ENCODE data around the gene WDR88.

DNA sequence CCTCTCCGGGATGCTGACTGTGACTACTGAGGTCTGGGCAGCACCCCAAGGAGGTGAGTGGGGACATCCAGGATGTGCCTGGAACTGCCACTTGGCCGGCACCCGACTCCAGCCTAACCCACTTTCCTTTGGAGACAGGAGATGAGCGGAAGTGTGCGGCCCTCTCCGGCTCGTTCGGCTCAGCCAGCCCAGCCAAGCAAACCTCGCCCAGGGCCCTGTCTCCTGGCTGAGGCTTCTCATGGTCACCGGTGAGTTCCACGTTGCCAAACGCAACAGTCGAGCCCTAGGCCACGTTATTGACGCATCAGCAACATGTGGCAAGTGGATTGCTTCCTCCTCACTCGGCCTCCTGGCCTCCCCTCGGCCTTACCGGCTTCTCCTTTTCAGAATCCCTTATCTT, 88.2 kb downstream of the WDR88 start:
- TF ChIP-seq, protein P1, sequence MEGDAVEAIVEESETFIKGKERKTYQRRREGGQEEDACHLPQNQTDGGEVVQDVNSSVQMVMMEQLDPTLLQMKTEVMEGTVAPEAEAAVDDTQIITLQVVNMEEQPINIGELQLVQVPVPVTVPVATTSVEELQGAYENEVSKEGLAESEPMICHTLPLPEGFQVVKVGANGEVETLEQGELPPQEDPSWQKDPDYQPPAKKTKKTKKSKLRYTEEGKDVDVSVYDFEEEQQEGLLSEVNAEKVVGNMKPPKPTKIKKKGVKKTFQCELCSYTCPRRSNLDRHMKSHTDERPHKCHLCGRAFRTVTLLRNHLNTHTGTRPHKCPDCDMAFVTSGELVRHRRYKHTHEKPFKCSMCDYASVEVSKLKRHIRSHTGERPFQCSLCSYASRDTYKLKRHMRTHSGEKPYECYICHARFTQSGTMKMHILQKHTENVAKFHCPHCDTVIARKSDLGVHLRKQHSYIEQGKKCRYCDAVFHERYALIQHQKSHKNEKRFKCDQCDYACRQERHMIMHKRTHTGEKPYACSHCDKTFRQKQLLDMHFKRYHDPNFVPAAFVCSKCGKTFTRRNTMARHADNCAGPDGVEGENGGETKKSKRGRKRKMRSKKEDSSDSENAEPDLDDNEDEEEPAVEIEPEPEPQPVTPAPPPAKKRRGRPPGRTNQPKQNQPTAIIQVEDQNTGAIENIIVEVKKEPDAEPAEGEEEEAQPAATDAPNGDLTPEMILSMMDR (IDR thresholded peaks at IDR 0.05), result no peak
- no peak for TF ChIP-seq EZH2 (IDR thresholded peaks at IDR 0.05; ENCODE audit: borderline replicate concordance, insufficient read depth, low read depth, low read length, poor library complexity, severe bottlenecking)
